Esophagus squamous epithelium (tissue), 4 donors: ENCODE measurements around the gene SLC9A9.

Experiments used
- POLR2A ChIP-seq, 4 donors: fragments of 450-650 bp; IDR thresholded peaks; one replicate each; pipeline ENCODE4 v1.6.1; 2017; ENCODE audit warnings: antibody characterized with exemption in 4 of 4, mild to moderate bottlenecking in 4 of 4, moderate library complexity in 3 of 4
- TF ChIP-seq, protein P1 (sequence below), 6 experiments: fragments of 450-650 bp in 4 of 6; fragments of 200-600 bp in 2 of 6; sonication (generic) in 2 of 6; IDR thresholded peaks; one replicate each; pipeline ENCODE4 v1.5.1; 2016 to 2019; ENCODE audit warnings: antibody characterized with exemption in 6 of 6, mild to moderate bottlenecking in 4 of 6, moderate library complexity in 4 of 6

DNA sequence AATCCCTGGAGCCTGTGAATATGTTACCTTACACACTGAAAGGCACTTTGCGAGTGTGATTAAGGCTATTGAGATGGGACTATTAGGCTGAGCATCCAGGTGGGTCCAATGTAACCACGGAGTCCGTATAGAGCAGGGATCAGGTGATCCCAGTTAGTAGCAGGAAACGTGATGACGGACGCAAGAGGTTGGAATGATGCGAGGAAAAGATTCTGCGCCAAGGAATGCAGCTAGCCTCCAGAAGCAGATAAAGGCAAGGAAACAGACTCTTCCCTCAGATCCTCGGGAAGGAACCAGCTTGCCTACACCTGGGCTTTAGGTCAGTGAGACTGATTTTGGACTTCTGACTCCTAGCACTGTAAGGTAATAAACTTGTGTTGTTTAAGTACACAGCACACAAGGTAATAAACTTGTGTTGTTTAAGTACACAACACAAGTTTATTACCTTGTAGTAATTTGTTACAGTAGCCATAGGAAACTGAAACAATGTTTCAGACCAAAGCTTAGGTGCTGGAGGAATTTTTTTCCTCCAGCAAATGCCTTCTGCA is 603.7 kb downstream of the SLC9A9 start:
- TF ChIP-seq, protein P1, sequence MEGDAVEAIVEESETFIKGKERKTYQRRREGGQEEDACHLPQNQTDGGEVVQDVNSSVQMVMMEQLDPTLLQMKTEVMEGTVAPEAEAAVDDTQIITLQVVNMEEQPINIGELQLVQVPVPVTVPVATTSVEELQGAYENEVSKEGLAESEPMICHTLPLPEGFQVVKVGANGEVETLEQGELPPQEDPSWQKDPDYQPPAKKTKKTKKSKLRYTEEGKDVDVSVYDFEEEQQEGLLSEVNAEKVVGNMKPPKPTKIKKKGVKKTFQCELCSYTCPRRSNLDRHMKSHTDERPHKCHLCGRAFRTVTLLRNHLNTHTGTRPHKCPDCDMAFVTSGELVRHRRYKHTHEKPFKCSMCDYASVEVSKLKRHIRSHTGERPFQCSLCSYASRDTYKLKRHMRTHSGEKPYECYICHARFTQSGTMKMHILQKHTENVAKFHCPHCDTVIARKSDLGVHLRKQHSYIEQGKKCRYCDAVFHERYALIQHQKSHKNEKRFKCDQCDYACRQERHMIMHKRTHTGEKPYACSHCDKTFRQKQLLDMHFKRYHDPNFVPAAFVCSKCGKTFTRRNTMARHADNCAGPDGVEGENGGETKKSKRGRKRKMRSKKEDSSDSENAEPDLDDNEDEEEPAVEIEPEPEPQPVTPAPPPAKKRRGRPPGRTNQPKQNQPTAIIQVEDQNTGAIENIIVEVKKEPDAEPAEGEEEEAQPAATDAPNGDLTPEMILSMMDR (IDR thresholded peaks at IDR 0.05): no peak
- no peak for TF ChIP-seq POLR2A (IDR thresholded peaks at IDR 0.05)
